Measurements from ENCODE around the gene ZC2HC1B. TPM values are rescaled to one million over a fixed set of nuclear protein-coding genes. Genes with fewer than 3 reads are reported as not detected.
A peak's percentile ranks its signal among the peaks of the same experiment; 100 is the strongest.

Gene ZC2HC1B
- total and polyA plus RNA-seq, 11 donors = 0.25 TPM; not detected in 10

DNA sequence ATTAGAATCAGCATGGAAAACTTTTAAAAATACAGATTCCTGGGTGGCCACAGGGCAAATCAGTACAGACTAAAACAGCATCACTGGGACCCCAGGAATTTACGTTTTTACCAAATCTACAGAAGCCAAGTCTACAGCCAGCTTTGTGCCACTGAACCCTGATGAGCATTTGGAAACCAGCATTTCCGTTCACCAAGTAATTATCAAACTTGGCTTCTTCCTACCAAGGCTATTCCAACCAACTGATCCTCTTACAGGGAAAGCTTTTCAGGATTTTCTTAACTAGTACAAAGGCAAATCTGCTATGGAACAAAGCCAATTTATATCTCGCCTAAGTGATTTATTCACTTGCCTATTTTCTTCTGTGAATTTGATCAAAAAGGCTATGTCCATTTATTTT, 96.8 kb downstream of the ZC2HC1B start:
- no peak overlapping the region for H3K27ac ChIP-seq
- H3K9me3 ChIP-seq = no peaks in the 10 kb centered on the region
- H3K27me3 ChIP-seq = no peaks in the 10 kb centered on the region
- 68 to 81% (median 74%) methylated on average over 3 of the region's 3 CpGs for WGBS, 4 donors
- DNase-seq (no peak), ATAC-seq (no peak)
- peaks cover 0 to 23% (median 0%) of the 10 kb centered on the region in 9 donors for H3K36me3 ChIP-seq
- TF ChIP-seq POLR2A (IDR thresholded peaks at IDR 0.05) = no peak
- TF ChIP-seq, protein P1, sequence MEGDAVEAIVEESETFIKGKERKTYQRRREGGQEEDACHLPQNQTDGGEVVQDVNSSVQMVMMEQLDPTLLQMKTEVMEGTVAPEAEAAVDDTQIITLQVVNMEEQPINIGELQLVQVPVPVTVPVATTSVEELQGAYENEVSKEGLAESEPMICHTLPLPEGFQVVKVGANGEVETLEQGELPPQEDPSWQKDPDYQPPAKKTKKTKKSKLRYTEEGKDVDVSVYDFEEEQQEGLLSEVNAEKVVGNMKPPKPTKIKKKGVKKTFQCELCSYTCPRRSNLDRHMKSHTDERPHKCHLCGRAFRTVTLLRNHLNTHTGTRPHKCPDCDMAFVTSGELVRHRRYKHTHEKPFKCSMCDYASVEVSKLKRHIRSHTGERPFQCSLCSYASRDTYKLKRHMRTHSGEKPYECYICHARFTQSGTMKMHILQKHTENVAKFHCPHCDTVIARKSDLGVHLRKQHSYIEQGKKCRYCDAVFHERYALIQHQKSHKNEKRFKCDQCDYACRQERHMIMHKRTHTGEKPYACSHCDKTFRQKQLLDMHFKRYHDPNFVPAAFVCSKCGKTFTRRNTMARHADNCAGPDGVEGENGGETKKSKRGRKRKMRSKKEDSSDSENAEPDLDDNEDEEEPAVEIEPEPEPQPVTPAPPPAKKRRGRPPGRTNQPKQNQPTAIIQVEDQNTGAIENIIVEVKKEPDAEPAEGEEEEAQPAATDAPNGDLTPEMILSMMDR (IDR thresholded peaks at IDR 0.05) = no peak
- no peak overlapping the region for H3K4me3 ChIP-seq
- intact Hi-C loops (cut with DNase I) = loop anchor here in 1 of 10 donors (5.0 kb wide), 1 partner anchor 51 kb away; no protein-coding TSS in a partner anchor
- peaks cover 0 to 43% (median 25%) of the 10 kb centered on the region in 12 donors for H3K4me1 ChIP-seq

DNA sequence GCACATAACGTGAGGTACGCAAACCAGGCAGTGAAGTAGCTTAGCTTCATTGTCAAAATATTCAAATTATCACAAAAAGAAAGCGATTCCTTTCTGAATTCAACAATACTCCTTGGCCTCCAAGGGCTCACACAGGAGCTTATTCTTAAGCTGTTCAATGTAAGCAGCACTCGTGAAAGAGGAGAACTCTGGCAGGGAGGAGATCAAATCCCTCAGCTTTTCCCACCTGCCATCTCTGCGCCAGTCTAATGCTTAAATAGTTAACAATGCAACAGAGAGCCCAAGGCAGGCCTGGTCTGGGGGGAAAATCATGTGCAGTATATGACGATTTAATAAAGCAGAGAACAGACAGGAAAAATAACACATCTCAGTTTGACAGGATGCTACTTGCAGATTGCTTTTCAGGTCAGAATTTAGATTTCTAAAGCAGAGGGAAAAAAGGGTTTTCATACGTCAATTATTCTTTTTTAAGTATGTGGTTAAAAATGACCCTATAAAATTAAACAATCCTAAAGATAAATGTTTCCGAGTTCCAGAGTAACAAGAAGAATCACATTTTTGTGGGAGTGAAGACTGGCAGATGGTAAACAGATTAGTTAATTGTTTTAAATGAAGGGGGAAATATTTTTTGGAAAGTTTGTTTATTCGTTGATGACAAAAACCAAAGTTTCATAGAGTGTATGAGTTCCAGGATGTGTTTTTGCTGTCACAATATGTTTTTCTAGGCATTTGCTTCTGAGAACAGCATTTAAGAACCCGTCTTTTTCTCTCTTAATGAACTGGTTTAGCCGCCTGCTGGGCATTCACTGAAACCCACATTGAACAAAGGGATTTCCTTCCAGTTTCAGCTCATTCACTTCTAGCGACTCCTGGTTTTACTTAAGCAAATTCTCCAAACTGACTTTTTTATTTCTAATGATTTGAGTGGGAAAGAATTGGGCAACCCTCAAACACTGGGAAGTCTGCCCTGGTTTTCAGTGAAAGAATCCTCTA, 97.9 kb downstream of the ZC2HC1B start:
- peak in 2 of 4 donors; percentile 12 to 15 for ATAC-seq
- H3K27ac ChIP-seq = peak overlapping the region in 10 of 12 donors; percentile 4 to 47 (median 27)

DNA sequence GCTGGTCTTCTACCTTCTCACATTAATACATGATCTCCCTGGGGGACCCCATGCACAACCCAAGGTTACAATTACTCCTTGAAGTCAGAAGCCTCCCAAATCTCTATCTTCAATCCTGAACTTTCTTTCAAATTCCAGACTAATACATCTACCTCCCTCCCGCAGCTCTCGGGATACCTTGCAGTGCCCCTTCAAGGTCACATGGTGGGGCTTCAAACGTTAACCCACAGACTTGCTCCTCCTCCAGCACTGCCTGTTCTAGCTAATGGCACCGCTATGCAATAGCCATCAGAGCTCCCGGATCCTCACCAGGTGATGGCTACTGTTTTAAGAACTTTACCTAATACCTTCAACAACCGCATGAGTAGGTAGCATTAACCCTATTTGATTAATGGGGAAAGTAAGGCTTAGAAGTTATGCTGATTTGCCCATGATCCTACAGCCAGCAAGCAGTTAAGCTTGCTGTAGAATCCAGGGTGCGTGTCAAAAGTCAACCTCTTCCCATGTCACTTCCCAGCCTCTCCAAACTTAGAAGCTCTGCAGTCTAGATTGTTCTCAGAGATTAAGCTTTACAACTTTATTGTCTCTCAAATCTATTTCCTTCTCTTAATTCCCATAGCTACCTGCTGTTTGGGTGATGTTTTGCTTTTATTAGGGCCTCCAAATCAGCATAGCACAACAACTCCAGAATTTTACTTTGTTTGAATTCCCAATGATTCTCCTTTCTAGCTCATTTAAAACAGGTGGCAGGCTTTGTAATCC, 99.1 kb downstream of the ZC2HC1B start:
- no peaks in the 10 kb centered on the region for H3K27me3 ChIP-seq
- no peak overlapping the region for H3K4me3 ChIP-seq
- peaks cover 0 to 35% (median 0%) of the 10 kb centered on the region in 9 donors for H3K36me3 ChIP-seq
- intact Hi-C loops (cut with DNase I) = loop anchor here in 1 of 10 donors (5.0 kb wide), 1 partner anchor 49 kb away; no protein-coding TSS in a partner anchor
- WGBS, 4 donors = 59 to 72% (median 61%) methylated on average over 7 of the region's 7 CpGs
- DNase-seq (no peak), ATAC-seq (no peak)
- H3K9me3 ChIP-seq = no peaks in the 10 kb centered on the region
- H3K4me1 ChIP-seq = peaks cover 0 to 58% (median 25%) of the 10 kb centered on the region in 12 donors
- TF ChIP-seq, protein P1 (IDR thresholded peaks at IDR 0.05) = no peak
- no peak for TF ChIP-seq POLR2A (IDR thresholded peaks at IDR 0.05)
- peak overlapping the region in 7 of 12 donors; percentile 4 to 43 (median 25) for H3K27ac ChIP-seq

More for the DNA sequence above, 97.9 kb downstream of the ZC2HC1B start:
- Histone ChIP-seq H3K27me3 (no peaks in the 10 kb centered on the region), H3K4me3 (no peak overlapping the region), H3K9me3 (no peaks in the 10 kb centered on the region), H3K4me1 (peaks cover 0 to 49% (median 25%) of the 10 kb centered on the region in 12 donors), H3K36me3 (peaks cover 0 to 32% (median 0%) of the 10 kb centered on the region in 9 donors)
- WGBS, 4 donors = 50 to 59% (median 56%) methylated on average over 12 of the region's 12 CpGs
- intact Hi-C loops (cut with DNase I) = loop anchor here in 1 of 10 donors (5.0 kb wide), 1 partner anchor 50 kb away; no protein-coding TSS in a partner anchor
- TF ChIP-seq, protein P1 (IDR thresholded peaks at IDR 0.05) = peak in 8 of 12 donors; percentile 19 to 53 (median 40)
- no peak for TF ChIP-seq POLR2A (IDR thresholded peaks at IDR 0.05)
- no peak for DNase-seq
